GM13977 (cell line): ENCODE data around the gene AUTS2.

ENCODE experiments used
- DNase-seq: peaks from one replicate; pipeline ENCODE4 v3.0.0; 2012; ENCODE audit warnings: low spot score
- in situ Hi-C: fragments of 300-500 bp; cut with MboI; formaldehyde crosslinking; loops from one replicate; pipeline ENCODE4 v1.12.0; 2022; ENCODE audit warnings: low sequenced_read_pairs, low pct_unique_long_range_greater_than_20kb, mixed read lengths, inconsistent platforms; ENCODE audit not compliant: unreplicated experiment
- TF ChIP-seq, protein P1 (sequence below): IDR thresholded peaks from 2 replicates; pipeline ENCODE4 v1.5.1; 2012; ENCODE audit warnings: mild to moderate bottlenecking, control low read depth; ENCODE audit not compliant: insufficient read depth; ENCODE audit errors: extremely low read depth, missing control alignments

The AUTS2 gene

DNA sequence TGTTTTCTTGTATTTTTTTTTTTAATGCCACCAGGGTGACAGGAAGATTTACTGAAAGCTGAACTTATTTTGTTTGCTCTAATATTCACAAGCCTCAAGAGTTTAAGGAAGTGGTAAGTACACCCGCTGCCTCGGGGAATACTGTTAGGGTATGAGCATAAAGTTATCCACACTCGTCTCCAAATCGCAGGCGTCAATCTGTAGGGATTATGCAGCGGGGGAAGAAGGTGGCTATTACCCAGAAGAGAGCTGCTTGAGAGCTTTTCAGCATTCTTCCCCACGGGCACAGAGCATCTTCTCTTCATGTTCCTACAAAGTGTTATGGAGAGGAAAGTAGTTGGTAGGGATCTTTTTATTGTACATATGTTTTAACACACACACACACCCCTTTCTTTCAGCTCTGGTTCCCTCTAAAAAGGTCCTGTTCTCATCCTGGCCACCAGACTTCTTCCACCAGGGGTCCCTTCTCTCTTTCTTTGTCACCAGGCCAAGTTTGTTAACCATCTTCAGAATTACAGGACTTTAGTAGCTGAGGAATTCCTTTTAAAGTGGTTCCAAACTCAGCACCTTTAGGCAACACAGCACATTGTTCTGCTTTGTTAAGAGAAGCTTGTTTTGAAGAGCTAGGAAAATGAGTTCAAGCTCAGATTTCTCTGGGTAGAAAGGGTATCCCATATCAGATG, 1122.1 kb downstream of the AUTS2 start:
- TF ChIP-seq, protein P1, sequence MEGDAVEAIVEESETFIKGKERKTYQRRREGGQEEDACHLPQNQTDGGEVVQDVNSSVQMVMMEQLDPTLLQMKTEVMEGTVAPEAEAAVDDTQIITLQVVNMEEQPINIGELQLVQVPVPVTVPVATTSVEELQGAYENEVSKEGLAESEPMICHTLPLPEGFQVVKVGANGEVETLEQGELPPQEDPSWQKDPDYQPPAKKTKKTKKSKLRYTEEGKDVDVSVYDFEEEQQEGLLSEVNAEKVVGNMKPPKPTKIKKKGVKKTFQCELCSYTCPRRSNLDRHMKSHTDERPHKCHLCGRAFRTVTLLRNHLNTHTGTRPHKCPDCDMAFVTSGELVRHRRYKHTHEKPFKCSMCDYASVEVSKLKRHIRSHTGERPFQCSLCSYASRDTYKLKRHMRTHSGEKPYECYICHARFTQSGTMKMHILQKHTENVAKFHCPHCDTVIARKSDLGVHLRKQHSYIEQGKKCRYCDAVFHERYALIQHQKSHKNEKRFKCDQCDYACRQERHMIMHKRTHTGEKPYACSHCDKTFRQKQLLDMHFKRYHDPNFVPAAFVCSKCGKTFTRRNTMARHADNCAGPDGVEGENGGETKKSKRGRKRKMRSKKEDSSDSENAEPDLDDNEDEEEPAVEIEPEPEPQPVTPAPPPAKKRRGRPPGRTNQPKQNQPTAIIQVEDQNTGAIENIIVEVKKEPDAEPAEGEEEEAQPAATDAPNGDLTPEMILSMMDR, result peak; percentile 20
- no peak for DNase-seq
- in situ Hi-C loops, result no loop called here

DNA sequence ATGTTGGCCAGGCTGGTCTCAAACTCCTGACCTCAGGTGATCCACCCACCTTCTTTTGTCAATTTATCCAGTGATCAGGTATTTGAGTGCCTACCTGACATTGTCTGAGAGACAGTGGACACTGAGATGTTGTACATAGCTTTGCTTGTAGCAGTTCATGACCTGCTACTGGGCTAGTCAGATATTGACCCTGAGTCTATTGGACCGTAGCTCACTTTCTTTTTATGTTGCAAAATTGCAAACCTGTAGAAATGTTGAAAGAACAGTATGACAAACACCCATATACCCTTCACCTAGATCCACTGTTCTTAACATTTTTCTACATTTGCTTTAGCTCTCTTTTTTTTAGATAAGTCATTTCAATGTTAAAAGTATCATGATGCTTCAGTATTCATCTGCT, 1123.2 kb downstream of the AUTS2 start:
- no peak for DNase-seq
- in situ Hi-C loops, result no loop called here
- TF ChIP-seq, protein P1, result no peak

- in situ Hi-C loops, result no loop called here
- TF ChIP-seq, protein P1, result no peak
- DNase-seq, result no peak
These were observed 1125.1 kb downstream of the AUTS2 start for GRCh38 chr7:70723339-70723738.

GRCh38 chr7:70725448-70725847, 1127.2 kb downstream of the AUTS2 start:
- in situ Hi-C loops, result no loop called here
- TF ChIP-seq, protein P1, result no peak
- DNase-seq, result no peak

GRCh38 chr7:70726294-70726693, 1128.0 kb downstream of the AUTS2 start:
- TF ChIP-seq, protein P1, result no peak
- DNase-seq, result no peak
- in situ Hi-C loops, result no loop called here

- in situ Hi-C loops, result no loop called here
- TF ChIP-seq, protein P1, result no peak
- peak; percentile 48 for DNase-seq
These were observed 1128.7 kb downstream of the AUTS2 start for GRCh38 chr7:70726951-70727378.
